GM19193 (cell line): ENCODE measurements around the gene AUTS2.

Experiments
- POLR2A ChIP-seq: IDR thresholded peaks from 4 replicates; pipeline ENCODE4 v1.6.1; 2011; ENCODE audit not compliant: insufficient read depth, insufficient read length; ENCODE audit errors: extremely low read depth

Gene AUTS2

GRCh38 chr7:70589590-70589989, 991.3 kb downstream of the AUTS2 start:
- TF ChIP-seq POLR2A = no peak

DNA sequence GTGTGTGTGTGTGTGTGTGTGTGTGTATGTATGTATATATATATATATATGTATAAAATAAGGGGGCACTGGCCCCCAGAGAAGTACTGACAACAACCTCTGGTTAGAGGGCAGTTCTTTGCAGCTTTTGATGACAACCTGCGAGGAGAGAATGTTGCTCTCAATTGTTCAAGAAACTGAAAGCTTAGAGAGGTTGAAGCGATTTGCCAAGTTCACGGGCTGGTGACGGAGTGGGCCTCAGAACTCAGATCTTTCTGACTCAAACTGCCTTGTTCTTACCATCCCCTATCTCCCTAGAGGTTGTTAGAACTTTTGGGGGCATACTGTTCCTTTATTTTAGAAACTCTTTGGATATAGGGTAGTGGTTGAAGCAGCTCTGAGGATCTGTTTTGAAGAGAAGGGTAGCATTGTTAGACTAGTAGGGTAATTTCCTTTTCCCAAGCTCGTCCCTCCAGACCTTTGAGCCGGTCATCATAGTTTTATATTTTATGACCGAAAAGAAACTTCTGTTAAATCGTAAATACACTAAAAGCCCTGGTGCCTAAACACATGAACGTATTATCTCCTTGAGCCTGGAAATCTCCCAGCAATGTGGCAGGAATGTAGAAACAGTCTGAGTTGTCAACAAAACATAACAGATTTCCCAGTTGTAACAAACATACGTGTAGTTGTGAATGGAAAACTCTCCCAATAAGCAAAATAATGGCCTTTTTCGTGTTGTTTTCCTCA, 992.0 kb downstream of the AUTS2 start:
- no peak for TF ChIP-seq POLR2A

GRCh38 chr7:70591643-70592042, 993.4 kb downstream of the AUTS2 start:
- TF ChIP-seq POLR2A = no peak

DNA sequence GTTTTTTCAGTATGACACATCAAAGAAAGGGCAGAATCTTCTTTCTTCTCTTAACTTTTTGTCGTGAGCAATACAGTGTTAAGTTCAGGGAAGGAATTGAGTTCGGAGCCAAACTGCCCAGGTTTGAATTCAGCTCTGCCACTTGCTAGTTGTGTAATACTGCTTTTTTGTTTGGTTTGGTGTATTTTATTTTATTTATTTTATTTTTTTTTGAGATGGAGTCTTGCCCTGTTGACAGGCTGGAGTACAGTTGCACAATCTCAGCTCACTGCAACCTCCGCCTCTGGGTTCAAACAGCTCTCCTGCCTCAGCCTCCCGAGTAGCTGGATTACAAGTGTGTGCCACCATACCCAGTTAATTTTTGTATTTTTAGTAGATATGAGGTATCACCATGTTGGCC, 993.9 kb downstream of the AUTS2 start:
- no peak for TF ChIP-seq POLR2A

DNA sequence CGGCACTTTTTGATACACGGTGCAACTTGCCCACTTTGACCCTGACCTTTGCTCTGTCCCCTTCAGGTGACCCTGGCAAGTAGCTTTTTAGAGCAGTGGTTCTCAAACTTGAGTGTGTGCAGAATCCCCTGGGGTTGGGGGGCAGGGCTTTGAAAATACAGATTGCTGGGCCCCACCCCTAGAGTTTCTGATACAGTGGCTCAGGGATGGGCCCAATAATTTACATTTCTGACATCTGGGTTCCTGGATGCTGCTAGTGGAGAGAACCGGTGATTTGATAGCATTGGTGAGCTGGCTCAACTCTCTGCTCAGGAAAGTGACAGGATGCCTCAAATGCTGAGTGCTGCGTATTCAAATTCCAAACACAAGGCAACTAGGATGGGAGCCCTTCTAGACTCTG, 995.9 kb downstream of the AUTS2 start:
- no peak for TF ChIP-seq POLR2A

DNA sequence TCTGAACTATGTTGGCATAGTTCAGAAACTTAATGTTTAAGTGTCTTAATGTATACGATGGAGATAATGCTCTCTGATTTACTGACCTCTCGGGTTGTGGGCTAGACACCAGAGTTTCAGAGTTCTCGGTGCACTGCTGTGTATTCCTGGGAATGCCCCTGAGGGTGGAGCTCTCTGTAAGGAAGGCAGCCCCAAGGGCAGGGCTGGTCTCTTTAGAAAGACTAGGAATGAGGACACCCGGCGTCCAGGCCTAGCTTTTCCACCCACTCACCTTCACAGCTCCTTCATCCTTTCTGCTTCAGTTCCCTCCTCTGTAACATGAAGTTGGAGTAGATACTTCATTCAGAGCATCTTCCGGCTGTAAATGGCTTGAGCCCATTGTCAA, 997.1 kb downstream of the AUTS2 start:
- no peak for TF ChIP-seq POLR2A

- TF ChIP-seq POLR2A = no peak
These were observed 997.7 kb downstream of the AUTS2 start for GRCh38 chr7:70595755-70596597.

DNA sequence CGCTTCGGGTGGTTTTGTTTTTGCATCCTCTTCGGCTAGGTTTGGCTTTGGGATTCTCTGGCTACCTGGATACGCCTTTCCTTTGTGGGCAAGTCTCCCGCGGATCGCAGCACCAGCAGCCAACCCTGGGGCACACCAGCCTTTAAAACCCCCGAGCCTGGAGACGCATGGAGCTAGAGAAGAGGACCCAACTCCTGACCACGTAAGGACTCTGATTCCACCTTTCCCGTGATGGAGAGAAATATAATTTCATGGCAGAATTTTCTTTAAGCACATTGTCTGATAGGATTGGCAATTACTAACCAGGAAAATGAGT, 998.3 kb downstream of the AUTS2 start:
- TF ChIP-seq POLR2A = no peak

- TF ChIP-seq POLR2A = no peak
These were observed 998.8 kb downstream of the AUTS2 start for GRCh38 chr7:70597066-70597465.

- no peak for TF ChIP-seq POLR2A
These were observed 1000.7 kb downstream of the AUTS2 start for GRCh38 chr7:70598976-70599375.

DNA sequence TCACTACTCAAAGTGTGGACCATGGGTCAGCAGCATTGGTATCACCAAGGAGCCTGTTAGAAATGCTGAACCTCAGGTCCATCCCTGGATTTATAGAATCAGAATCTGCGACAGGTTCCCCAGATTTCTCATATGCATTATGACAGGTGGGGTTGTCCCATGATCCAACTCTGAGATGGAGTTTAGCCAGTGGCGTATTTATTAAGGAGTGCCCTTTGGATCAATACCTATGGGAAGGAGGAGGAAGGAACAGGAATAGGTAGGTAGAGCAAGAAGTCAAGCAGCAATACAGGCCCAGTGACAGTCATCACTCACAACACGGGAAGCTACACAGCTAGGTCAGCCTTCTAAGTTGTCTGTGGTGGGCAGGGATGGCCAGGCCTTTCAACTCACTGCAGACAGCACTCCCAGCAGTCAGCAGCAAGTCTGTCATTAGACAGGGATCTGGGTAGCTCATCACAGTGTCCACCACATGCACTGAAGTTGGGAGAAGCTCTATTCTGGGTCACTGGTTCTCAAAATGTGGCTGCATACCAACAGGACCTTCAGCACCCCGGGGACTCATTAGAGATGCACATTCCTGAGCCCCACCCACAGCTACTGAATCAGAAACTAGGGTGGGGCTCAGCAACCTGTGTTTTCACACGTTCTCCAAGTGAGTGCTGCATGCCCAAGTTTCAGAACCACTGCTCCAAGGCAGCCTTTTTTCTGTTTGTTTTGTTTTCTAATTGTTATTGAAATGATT, 1001.3 kb downstream of the AUTS2 start:
- no peak for TF ChIP-seq POLR2A

- no peak for TF ChIP-seq POLR2A
These were observed 1002.7 kb downstream of the AUTS2 start for GRCh38 chr7:70600993-70601392.

DNA sequence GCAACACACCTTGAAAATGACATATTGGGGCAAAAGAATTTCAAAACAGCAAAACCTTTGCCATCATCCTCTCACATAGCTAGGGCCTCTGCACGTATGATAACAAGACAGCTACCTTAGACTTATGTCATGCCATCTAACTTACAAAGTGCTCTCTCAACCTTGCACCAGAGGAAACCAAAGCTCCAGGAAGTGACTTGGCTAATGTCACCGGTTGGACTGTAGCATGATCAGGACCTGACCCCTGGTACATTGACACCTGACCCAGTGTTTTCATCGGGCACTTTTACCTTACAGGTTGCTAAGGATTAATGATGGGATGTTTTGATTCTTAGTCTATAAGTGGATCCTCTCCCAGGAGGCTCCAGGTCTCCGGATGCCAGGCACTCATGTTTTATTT, 1003.8 kb downstream of the AUTS2 start:
- TF ChIP-seq POLR2A = no peak

GRCh38 chr7:70607281-70607680, 1009.0 kb downstream of the AUTS2 start:
- TF ChIP-seq POLR2A = no peak

DNA sequence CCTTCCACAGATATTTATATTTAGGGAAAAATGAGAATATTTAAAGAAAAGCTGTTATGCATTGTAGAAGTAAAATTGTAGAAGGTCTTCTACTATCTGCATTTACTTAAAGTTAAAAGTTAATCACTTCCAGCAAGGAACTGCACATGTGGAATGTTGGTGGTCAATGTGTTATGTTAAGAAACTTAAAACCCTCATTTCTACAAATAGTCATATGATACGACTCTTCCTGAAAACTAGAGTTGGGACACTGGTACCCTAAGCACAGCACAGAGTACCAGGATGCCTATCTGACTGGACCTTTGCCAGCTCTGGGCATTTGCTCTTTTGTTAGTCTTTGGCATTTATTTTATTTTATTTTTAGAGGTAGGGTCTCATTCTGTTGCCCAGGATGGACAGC, 1009.5 kb downstream of the AUTS2 start:
- no peak for TF ChIP-seq POLR2A

DNA sequence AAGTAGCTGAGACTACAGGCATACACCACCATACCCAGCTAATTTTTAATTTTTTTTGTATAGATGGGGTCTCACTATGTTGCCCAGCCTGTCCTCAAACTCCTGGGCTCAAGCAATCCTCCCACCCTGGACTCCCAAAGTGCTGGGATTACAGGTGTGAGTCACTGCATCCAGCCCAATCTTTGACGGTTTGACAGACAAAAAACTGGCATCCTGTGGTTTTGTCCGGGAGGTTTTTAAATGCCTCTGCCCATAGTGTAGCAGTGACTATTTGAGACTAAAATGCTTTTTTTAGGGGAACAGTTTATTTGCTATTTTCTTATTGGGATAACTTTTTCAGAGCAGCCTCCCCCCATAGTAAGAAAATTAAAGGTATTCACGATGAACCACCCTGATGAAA, 1010.0 kb downstream of the AUTS2 start:
- no peak for TF ChIP-seq POLR2A
